WTC11 (cell line): ENCODE results near the gene PIK3IP1. TPM values are rescaled to one million over a fixed set of nuclear protein-coding genes. Genes with fewer than 3 reads are reported as not detected.

Source experiments
- ATAC-seq: fragments of 200-7000 bp; cut with Tn5 transposase; 2 replicates; pipeline ENCODE4 v1.10.0; 2021; ENCODE audit warnings: mild to moderate bottlenecking, moderate library complexity
- Bru-seq: library from RNA; stranded (reverse); fragments of 400-500 nt; gene quantifications from one replicate; lab custom pipeline; 2021; lab: Mats Ljungman, UMichigan
- CTCF ChIA-PET: fragments of 300-600 bp; sonication (Branson Sonifier 250); formaldehyde crosslinking; loops from one replicate; lab custom pipeline; 2021; ENCODE audit warnings: antibody characterized with exemption; lab: Charles Lee
- POLR2A ChIA-PET: fragments of 350-600 bp; sonication (Branson Sonifier 250); formaldehyde crosslinking; loops from one replicate; lab custom pipeline; 2021; ENCODE audit warnings: antibody characterized with exemption; lab: Charles Lee
- DNase-seq: peaks from one replicate; pipeline ENCODE4 v3.0.0; 2021; ENCODE audit warnings: low spot score
- H3K27ac Mint-ChIP-seq: 2 replicates; pipeline ENCODE4 v1.8.0; 2021; ENCODE audit warnings: mixed read lengths
- H3K27me3 Mint-ChIP-seq: 2 replicates; pipeline ENCODE4 v1.8.0; 2021; ENCODE audit warnings: low read depth, mild to moderate bottlenecking, moderate library complexity, mixed read lengths
- H3K36me3 Mint-ChIP-seq: 2 replicates; pipeline ENCODE4 v1.8.0; 2021; ENCODE audit warnings: mixed read lengths
- H3K4me1 Mint-ChIP-seq: 2 replicates; pipeline ENCODE4 v1.8.0; 2022; ENCODE audit warnings: mixed read lengths
- H3K4me3 Mint-ChIP-seq: 2 replicates; pipeline ENCODE4 v1.8.0; 2021; ENCODE audit warnings: mild to moderate bottlenecking, moderate library complexity, mixed read lengths
- H3K9me3 Mint-ChIP-seq: 2 replicates; pipeline ENCODE4 v1.8.0; 2021; ENCODE audit warnings: mixed read lengths
- AFF4 ChIP-seq: sonication (generic); formaldehyde crosslinking; IDR thresholded peaks from 2 replicates; pipeline ENCODE4 v1.8.1; 2023; ENCODE audit warnings: mild to moderate bottlenecking, missing genetic modification reagents, borderline replicate concordance
- ATF2 ChIP-seq: sonication (generic); formaldehyde crosslinking; IDR thresholded peaks from 2 replicates; pipeline ENCODE4 v1.8.1; 2022; ENCODE audit warnings: low read depth, missing genetic modification reagents, borderline replicate concordance
- CDX4 ChIP-seq: fragments of 250-450 bp; sonication (Bioruptor Pico); IDR thresholded peaks from 2 replicates; pipeline ENCODE4 v1.9.0; 2021; ENCODE audit warnings: moderate library complexity, mild to moderate bottlenecking, inconsistent platforms, borderline replicate concordance
- CTCF ChIP-seq: fragments of 200-600 bp; IDR thresholded peaks from 2 replicates; pipeline ENCODE4 v1.8.0; 2022; ENCODE audit warnings: antibody characterized with exemption
- E2F1 ChIP-seq: sonication (generic); formaldehyde crosslinking; IDR thresholded peaks from 2 replicates; pipeline ENCODE4 v1.8.0; 2022; ENCODE audit warnings: mild to moderate bottlenecking, missing genetic modification reagents
- E2F5 ChIP-seq: sonication (generic); formaldehyde crosslinking; IDR thresholded peaks from 2 replicates; pipeline ENCODE4 v1.8.1; 2022; ENCODE audit warnings: mild to moderate bottlenecking, moderate library complexity, missing genetic modification reagents
- EMX1 ChIP-seq: fragments of 250-450 bp; sonication (Bioruptor Pico); IDR thresholded peaks from 2 replicates; pipeline ENCODE4 v1.8.0; 2021; ENCODE audit warnings: mild to moderate bottlenecking
- ESRRA ChIP-seq: sonication (generic); formaldehyde crosslinking; IDR thresholded peaks from 2 replicates; pipeline ENCODE4 v1.8.1; 2022; ENCODE audit warnings: mild to moderate bottlenecking, missing genetic modification reagents, borderline replicate concordance
- FOXK1 ChIP-seq: sonication (generic); formaldehyde crosslinking; IDR thresholded peaks from 2 replicates; pipeline ENCODE4 v1.8.0; 2022; ENCODE audit warnings: mild to moderate bottlenecking, moderate library complexity, missing genetic modification reagents
- GABPB1 ChIP-seq: sonication (generic); formaldehyde crosslinking; IDR thresholded peaks from 2 replicates; pipeline ENCODE4 v1.8.1; 2023; ENCODE audit warnings: mild to moderate bottlenecking, missing genetic modification reagents
- KAT7 ChIP-seq: sonication (generic); formaldehyde crosslinking; IDR thresholded peaks from 2 replicates; pipeline ENCODE4 v1.8.1; 2023; ENCODE audit warnings: missing genetic modification reagents, mild to moderate bottlenecking, borderline replicate concordance
- MAX ChIP-seq: sonication (generic); formaldehyde crosslinking; IDR thresholded peaks from 2 replicates; pipeline ENCODE4 v1.8.0; 2022; ENCODE audit warnings: mild to moderate bottlenecking, missing genetic modification reagents
- MYBL2 ChIP-seq: sonication (generic); formaldehyde crosslinking; IDR thresholded peaks from 2 replicates; pipeline ENCODE4 v1.8.1; 2023; ENCODE audit warnings: mild to moderate bottlenecking, moderate library complexity, missing genetic modification reagents
- NR1H2 ChIP-seq: sonication (generic); formaldehyde crosslinking; IDR thresholded peaks from 2 replicates; pipeline ENCODE4 v1.9.0; 2021; ENCODE audit warnings: mild to moderate bottlenecking, moderate library complexity, missing genetic modification reagents
- NR2C2 ChIP-seq: sonication (generic); formaldehyde crosslinking; IDR thresholded peaks from 2 replicates; pipeline ENCODE4 v1.8.0; 2022; ENCODE audit warnings: mild to moderate bottlenecking, missing genetic modification reagents
- NR3C1 ChIP-seq: sonication (generic); formaldehyde crosslinking; conservative IDR thresholded peaks from 2 replicates; pipeline ENCODE4 v1.8.1; 2023; ENCODE audit warnings: low read depth, mild to moderate bottlenecking, missing genetic modification reagents
- SOX15 ChIP-seq: fragments of 250-450 bp; sonication (Bioruptor Pico); IDR thresholded peaks from 2 replicates; pipeline ENCODE4 v1.9.0; 2021; ENCODE audit warnings: mild to moderate bottlenecking
- TEAD4 ChIP-seq: sonication (generic); formaldehyde crosslinking; IDR thresholded peaks from 2 replicates; pipeline ENCODE4 v1.8.0; 2022; ENCODE audit warnings: mild to moderate bottlenecking, missing genetic modification reagents
- TP53 ChIP-seq: sonication (generic); formaldehyde crosslinking; IDR thresholded peaks from 2 replicates; pipeline ENCODE4 v1.8.1; 2023; ENCODE audit warnings: mild to moderate bottlenecking, missing genetic modification reagents
- USF1 ChIP-seq: sonication (generic); formaldehyde crosslinking; IDR thresholded peaks from 2 replicates; pipeline ENCODE4 v1.8.0; 2022; ENCODE audit warnings: mild to moderate bottlenecking, missing genetic modification reagents
- ZNF396 ChIP-seq: fragments of 250-450 bp; sonication (Bioruptor Pico); IDR thresholded peaks from 2 replicates; pipeline ENCODE4 v1.8.0; 2021; ENCODE audit warnings: mild to moderate bottlenecking, moderate library complexity, borderline replicate concordance
- ZNF425 ChIP-seq: fragments of 250-450 bp; sonication (Bioruptor Pico); conservative IDR thresholded peaks from 2 replicates; pipeline ENCODE4 v1.9.0; 2021; ENCODE audit warnings: mild to moderate bottlenecking
- long read RNA-seq, 3 experiments: library from RNA in 1 of 3; library from capped mRNA in 1 of 3; library from polyadenylated mRNA in 1 of 3; unstranded in 2 of 3; stranded (forward) in 1 of 3; transcript quantifications; one replicate each; pipeline ENCODE4 v2.0.0, GENCODE V29; 2021
- total RNA-seq: library from RNA; stranded (reverse); gene quantifications from 3 replicates; pipeline ENCODE4 v1.2.3, GENCODE V29; 2021

PIK3IP1 gene
- total RNA-seq (1.6 to 2.1 TPM (median 2.0 TPM) in 3 replicates), Bru-seq, nascent RNA (percentile 34 among the genes with signal in this experiment)
- long read RNA-seq, experiment 1, partial matches to known transcripts = 0 of 5 reads
- long read RNA-seq, experiment 1, other reads (novel, unspliced or antisense) = 0 of 5 reads
- long read RNA-seq, experiment 2, partial matches to known transcripts = 0 of 2 reads
- long read RNA-seq, experiment 2, other reads (novel, unspliced or antisense) = 1 of 2 reads
- long read RNA-seq, experiment 3, partial matches to known transcripts = 0 of 1 reads
- long read RNA-seq, experiment 3, other reads (novel, unspliced or antisense) = 0 of 1 reads

- H3K36me3 Mint-ChIP-seq = no peaks in the 10 kb centered on the region
- peaks cover 26% of the 10 kb centered on the region for H3K4me1 Mint-ChIP-seq
- ChIA-PET POLR2A (interaction anchor here (0.6 to 1.9 kb wide), 9 partner anchors 8 to 187 kb away, joined by 3 to 8 read pairs (median 4); partner anchors contain the start of genes LIMK2, PATZ1 and RNF185), CTCF (interaction anchor here (0.6 to 3.5 kb wide), 20 partner anchors 9 to 196 kb away, joined by 3 to 64 read pairs (median 6); partner anchors contain the start of genes LIMK2, PATZ1, PLA2G3 and SELENOM)
- H3K27ac Mint-ChIP-seq = peak within 1 kb of the TSS; percentile 95
- H3K27me3 Mint-ChIP-seq = peaks cover 25% of the 10 kb centered on the region
- peak within 1 kb of the TSS; percentile 71 for H3K4me3 Mint-ChIP-seq
- H3K9me3 Mint-ChIP-seq = no peaks in the 10 kb centered on the region
- DNase-seq (peak; percentile 90), ATAC-seq (peak; percentile 86)
- TF ChIP-seq GABPB1 (peak; percentile 50), FOXK1 (peak; percentile 87), ATF2 (CRISPR knock-in tag) (no peak), MYBL2 (no peak), NR2C2 (CRISPR knock-in tag) (no peak), E2F1 (no peak), EMX1 (CRISPR knock-in tag) (no peak), USF1 (CRISPR knock-in tag) (no peak), AFF4 (CRISPR knock-in tag) (no peak), ZNF396 (CRISPR knock-in tag) (no peak), E2F5 (CRISPR knock-in tag) (no peak), MAX (CRISPR knock-in tag) (peak; percentile 43), SOX15 (CRISPR knock-in tag) (no peak), CTCF (no peak), CDX4 (CRISPR knock-in tag) (no peak), TEAD4 (CRISPR knock-in tag) (no peak), ZNF425 (CRISPR knock-in tag) (no peak), TP53 (CRISPR knock-in tag) (no peak), ESRRA (CRISPR knock-in tag) (no peak), NR3C1 (CRISPR knock-in tag) (no peak), KAT7 (CRISPR knock-in tag) (no peak), NR1H2 (CRISPR knock-in tag) (no peak)
These were observed at the start of gene PIK3IP1 for GRCh38 chr22:31292236-31292989. Gene PIK3IP1 (minus strand): TSS chr22:31292488. CDS start chr22:31292344, 144 bp downstream.
